ENCODE measurements around the gene ANGPTL8.

Gene ANGPTL8

GRCh38 chr19:11265785-11266236, 26.4 kb downstream of the ANGPTL8 start:
- DNase-seq (ENCODE audit: low read depth, low spot score), result no peak
- CTCF ChIA-PET, result interaction anchor here (1.1 to 1.6 kb wide), 3 partner anchors 8 to 217 kb away, joined by 3 to 5 read pairs (median 3); no protein-coding TSS in a partner anchor
- TF ChIP-seq, protein P1, sequence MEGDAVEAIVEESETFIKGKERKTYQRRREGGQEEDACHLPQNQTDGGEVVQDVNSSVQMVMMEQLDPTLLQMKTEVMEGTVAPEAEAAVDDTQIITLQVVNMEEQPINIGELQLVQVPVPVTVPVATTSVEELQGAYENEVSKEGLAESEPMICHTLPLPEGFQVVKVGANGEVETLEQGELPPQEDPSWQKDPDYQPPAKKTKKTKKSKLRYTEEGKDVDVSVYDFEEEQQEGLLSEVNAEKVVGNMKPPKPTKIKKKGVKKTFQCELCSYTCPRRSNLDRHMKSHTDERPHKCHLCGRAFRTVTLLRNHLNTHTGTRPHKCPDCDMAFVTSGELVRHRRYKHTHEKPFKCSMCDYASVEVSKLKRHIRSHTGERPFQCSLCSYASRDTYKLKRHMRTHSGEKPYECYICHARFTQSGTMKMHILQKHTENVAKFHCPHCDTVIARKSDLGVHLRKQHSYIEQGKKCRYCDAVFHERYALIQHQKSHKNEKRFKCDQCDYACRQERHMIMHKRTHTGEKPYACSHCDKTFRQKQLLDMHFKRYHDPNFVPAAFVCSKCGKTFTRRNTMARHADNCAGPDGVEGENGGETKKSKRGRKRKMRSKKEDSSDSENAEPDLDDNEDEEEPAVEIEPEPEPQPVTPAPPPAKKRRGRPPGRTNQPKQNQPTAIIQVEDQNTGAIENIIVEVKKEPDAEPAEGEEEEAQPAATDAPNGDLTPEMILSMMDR (IDR thresholded peaks at IDR 0.05; ENCODE audit: insufficient read depth, low read length, missing control alignments), result no peak
- H3K4me3 ChIP-seq (ENCODE audit: low read depth, low read length), result no peak overlapping the region
- POLR2A ChIA-PET, result no interaction called here

GRCh38 chr19:11267316-11268085, 28.1 kb downstream of the ANGPTL8 start:
- TF ChIP-seq, protein P1 (IDR thresholded peaks at IDR 0.05; ENCODE audit: insufficient read depth, low read length, missing control alignments), result no peak
- no peak overlapping the region for H3K4me3 ChIP-seq (ENCODE audit: low read depth, low read length)
- no peak for DNase-seq (ENCODE audit: low read depth, low spot score)
- CTCF ChIA-PET, result interaction anchor here (0.7 to 1.3 kb wide), 3 partner anchors 24 to 215 kb away, joined by 3 to 4 read pairs (median 4); no protein-coding TSS in a partner anchor
- POLR2A ChIA-PET, result no interaction called here

- ChIA-PET POLR2A (no interaction called here), CTCF (interaction anchor here (0.7 to 1.3 kb wide), 2 partner anchors 112 to 213 kb away, joined by 3 read pairs; no protein-coding TSS in a partner anchor)
- TF ChIP-seq, protein P1 (IDR thresholded peaks at IDR 0.05; ENCODE audit: insufficient read depth, low read length, missing control alignments), result no peak
- DNase-seq (ENCODE audit: low read depth, low spot score), result no peak
- no peak overlapping the region for H3K4me3 ChIP-seq (ENCODE audit: low read depth, low read length)
Observed at GRCh38 chr19:11268783-11269267, 29.4 kb downstream of the ANGPTL8 start.

DNA sequence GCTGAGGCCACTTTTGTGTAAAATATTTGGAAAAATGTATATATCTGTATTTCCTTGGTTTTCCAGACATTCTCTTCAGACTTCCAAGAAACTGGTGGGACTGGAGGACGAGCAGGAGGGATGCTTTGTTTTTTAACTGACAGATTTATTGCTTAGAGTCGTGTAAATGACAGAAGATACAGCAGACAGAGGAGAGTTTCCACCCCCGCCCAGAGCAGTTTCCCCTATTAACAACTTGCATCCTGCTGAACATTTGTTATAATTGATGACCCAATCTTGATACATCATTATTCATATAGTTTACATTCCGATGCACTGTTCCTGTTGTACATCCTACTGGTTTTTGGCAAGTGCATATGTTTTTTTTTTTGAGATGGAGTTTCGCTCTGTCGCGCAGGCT, 30.0 kb downstream of the ANGPTL8 start:
- H3K4me3 ChIP-seq (ENCODE audit: low read depth, low read length), result no peak overlapping the region
- no peak for DNase-seq (ENCODE audit: low read depth, low spot score)
- CTCF ChIA-PET, result no interaction called here
- TF ChIP-seq, protein P1 (IDR thresholded peaks at IDR 0.05; ENCODE audit: insufficient read depth, low read length, missing control alignments), result no peak
- POLR2A ChIA-PET, result no interaction called here

DNA sequence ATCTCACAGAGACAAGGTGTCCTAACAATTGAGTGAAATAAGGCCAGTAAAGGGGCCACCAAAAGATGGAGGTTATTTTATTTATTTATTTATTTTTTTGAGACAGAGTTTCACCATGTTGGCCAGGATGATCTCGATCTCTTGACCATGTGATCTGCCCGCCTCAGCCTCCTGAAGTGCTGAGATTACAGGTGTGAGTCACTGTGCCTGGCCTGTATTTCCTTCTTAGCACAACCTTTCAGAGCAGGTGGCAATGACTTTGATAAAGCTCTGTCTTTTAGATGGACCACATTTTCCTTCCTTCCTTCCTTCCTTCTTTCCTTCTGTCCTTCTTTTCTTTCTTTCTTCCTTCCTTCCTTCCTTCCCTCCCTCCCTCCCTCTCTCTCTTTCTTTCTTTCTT, 33.9 kb downstream of the ANGPTL8 start:
- DNase-seq (ENCODE audit: low read depth, low spot score), result no peak
- TF ChIP-seq, protein P1 (IDR thresholded peaks at IDR 0.05; ENCODE audit: insufficient read depth, low read length, missing control alignments), result no peak
- ChIA-PET CTCF (interaction anchor here (0.7 to 1.0 kb wide), 2 partner anchors 8 to 11 kb away, joined by 3 read pairs; no protein-coding TSS in a partner anchor), POLR2A (no interaction called here)
- no peak overlapping the region for H3K4me3 ChIP-seq (ENCODE audit: low read depth, low read length)

- TF ChIP-seq, protein P1 (IDR thresholded peaks at IDR 0.05; ENCODE audit: insufficient read depth, low read length, missing control alignments), result no peak
- no peak overlapping the region for H3K4me3 ChIP-seq (ENCODE audit: low read depth, low read length)
- CTCF ChIA-PET, result interaction anchor here (1.0 to 1.7 kb wide), 7 partner anchors 8 to 209 kb away, joined by 3 to 6 read pairs (median 4); no protein-coding TSS in a partner anchor
- DNase-seq (ENCODE audit: low read depth, low spot score), result no peak
- POLR2A ChIA-PET, result no interaction called here
Observed at GRCh38 chr19:11273989-11274388, 34.6 kb downstream of the ANGPTL8 start.
